Stimulated activated CD8-positive, alpha-beta memory T cell treated with anti-CD3 and anti-CD28 coated beads, Interleukin-7, amount 100 ng/mL, for 4 hours (primary cell): ENCODE data around the gene SMURF1.

Experiments
- DNase-seq, 2 donors: peaks; one replicate each; pipeline ENCODE4 v3.0.0-alpha.2; 2020; ENCODE audit warnings: low read depth in 2 of 2

The SMURF1 gene

GRCh38 chr7:99098286-99098823 lies 45.6 kb downstream of the SMURF1 start:
- DNase-seq = no peak

GRCh38 chr7:99097730-99098129 lies 46.2 kb downstream of the SMURF1 start:
- no peak for DNase-seq

GRCh38 chr7:99096124-99096887 lies 47.6 kb downstream of the SMURF1 start:
- DNase-seq = no peak

- DNase-seq = no peak
These were observed 48.2 kb downstream of the SMURF1 start for GRCh38 chr7:99095698-99096097.

GRCh38 chr7:99094401-99094800 lies 49.5 kb downstream of the SMURF1 start:
- no peak for DNase-seq

- no peak for DNase-seq
These were observed 51.7 kb downstream of the SMURF1 start for GRCh38 chr7:99092064-99092720.

- DNase-seq = no peak
These were observed 53.0 kb downstream of the SMURF1 start for GRCh38 chr7:99090771-99091542.

- no peak for DNase-seq
These were observed 53.8 kb downstream of the SMURF1 start for GRCh38 chr7:99089914-99090629.

GRCh38 chr7:99086944-99087343 lies 57.0 kb downstream of the SMURF1 start:
- DNase-seq = no peak

GRCh38 chr7:99086532-99086931 lies 57.4 kb downstream of the SMURF1 start:
- no peak for DNase-seq

GRCh38 chr7:99083733-99084132 lies 60.2 kb downstream of the SMURF1 start:
- no peak for DNase-seq

- DNase-seq = no peak
These were observed 60.7 kb downstream of the SMURF1 start for GRCh38 chr7:99083068-99083651.

- DNase-seq = no peak
These were observed 63.2 kb downstream of the SMURF1 start for GRCh38 chr7:99080679-99081078.

- no peak for DNase-seq
These were observed 64.8 kb downstream of the SMURF1 start for GRCh38 chr7:99079104-99079503.

- no peak for DNase-seq
These were observed 65.5 kb downstream of the SMURF1 start for GRCh38 chr7:99078416-99078815.

GRCh38 chr7:99076615-99077014 lies 67.3 kb downstream of the SMURF1 start:
- DNase-seq = no peak

GRCh38 chr7:99073839-99074446 lies 70.0 kb downstream of the SMURF1 start:
- no peak for DNase-seq

GRCh38 chr7:99072126-99072525 lies 71.8 kb downstream of the SMURF1 start:
- no peak for DNase-seq

- DNase-seq = no peak
These were observed 73.5 kb downstream of the SMURF1 start for GRCh38 chr7:99070361-99070760.

GRCh38 chr7:99061001-99061776 lies 82.7 kb downstream of the SMURF1 start:
- no peak for DNase-seq
